Thyroid gland (tissue), 4 donors: ENCODE results near the gene GPR156.

Experiments used
- CTCF ChIP-seq, 6 experiments: fragments of 200-600 bp in 3 of 6; fragments of 450-650 bp in 3 of 6; sonication (generic) in 3 of 6; IDR thresholded peaks; one replicate each; pipeline ENCODE4 v1.5.1; 2016 to 2019; ENCODE audit warnings: antibody characterized with exemption in 6 of 6, mild to moderate bottlenecking in 2 of 6, inconsistent platforms in 1 of 6, moderate library complexity in 1 of 6
- POLR2A ChIP-seq, 2 donors: fragments of 450-650 bp; IDR thresholded peaks; one replicate each; pipeline ENCODE4 v1.6.1; 2017; ENCODE audit warnings: antibody characterized with exemption in 2 of 2, mild to moderate bottlenecking in 2 of 2, moderate library complexity in 1 of 2

GRCh38 chr3:120244834-120245225 lies 40.2 kb downstream of the GPR156 start:
- TF ChIP-seq POLR2A (IDR thresholded peaks at IDR 0.05) (no peak), CTCF (IDR thresholded peaks at IDR 0.05) (no peak)
